Activated naive CD8-positive, alpha-beta T cell (primary cell): ENCODE data around the gene AURKA.
"Not testable (repeated sequence)": the region's sequence is repeated elsewhere in the genome, so short reads cannot be mapped to it uniquely, and the experiment has no call there.

Experiments used
- H3K27ac Mint-ChIP-seq: one replicate; pipeline ENCODE4 v1.8.0; 2021; ENCODE audit warnings: mixed read lengths
- H3K27me3 Mint-ChIP-seq: one replicate; pipeline ENCODE4 v1.8.0; 2021; ENCODE audit warnings: mixed read lengths
- H3K36me3 Mint-ChIP-seq: one replicate; pipeline ENCODE4 v1.8.0; 2021; ENCODE audit warnings: mixed read lengths
- H3K4me1 Mint-ChIP-seq: one replicate; pipeline ENCODE4 v1.8.0; 2021; ENCODE audit warnings: low read depth, mixed read lengths
- H3K4me3 Mint-ChIP-seq: one replicate; pipeline ENCODE4 v1.8.0; 2021; ENCODE audit warnings: mild to moderate bottlenecking, mixed read lengths
- H3K9me3 Mint-ChIP-seq: one replicate; pipeline ENCODE4 v1.8.0; 2021; ENCODE audit warnings: low read depth, mixed read lengths

AURKA gene

GRCh38 chr20:56343861-56344381 is 48.1 kb downstream of the AURKA start:
- Mint-ChIP-seq H3K4me1 (peaks cover 12% of the 10 kb centered on the region), H3K4me3 (no peak overlapping the region), H3K27me3 (peaks cover 56% of the 10 kb centered on the region), H3K27ac (no peak overlapping the region), H3K36me3 (no peaks in the 10 kb centered on the region), H3K9me3 (no peaks in the 10 kb centered on the region)

GRCh38 chr20:56342783-56343182 is 49.2 kb downstream of the AURKA start:
- peaks cover 9% of the 10 kb centered on the region for H3K4me1 Mint-ChIP-seq
- H3K27me3 Mint-ChIP-seq, result peaks cover 57% of the 10 kb centered on the region
- no peaks in the 10 kb centered on the region for H3K36me3 Mint-ChIP-seq
- H3K4me3 Mint-ChIP-seq, result no peak overlapping the region
- H3K27ac Mint-ChIP-seq, result no peak overlapping the region
- H3K9me3 Mint-ChIP-seq, result no peaks in the 10 kb centered on the region

- H3K27me3 Mint-ChIP-seq, result peaks cover 43% of the 10 kb centered on the region
- H3K9me3 Mint-ChIP-seq, result not testable (repeated sequence)
Observed at GRCh38 chr20:56336709-56337108, 55.3 kb downstream of the AURKA start.

GRCh38 chr20:56328861-56329260 is 63.2 kb downstream of the AURKA start:
- Mint-ChIP-seq H3K4me1 (no peaks in the 10 kb centered on the region), H3K9me3 (no peaks in the 10 kb centered on the region), H3K4me3 (no peak overlapping the region)

More at GRCh38 chr20:56336709-56337108, 55.3 kb downstream of the AURKA start:
- H3K36me3 Mint-ChIP-seq, H3K4me1 Mint-ChIP-seq, H3K27ac Mint-ChIP-seq, H3K4me3 Mint-ChIP-seq: not testable (repeated sequence)

GRCh38 chr20:56324806-56325205 is 67.2 kb downstream of the AURKA start:
- no peaks in the 10 kb centered on the region for H3K4me1 Mint-ChIP-seq
- no peak overlapping the region for H3K4me3 Mint-ChIP-seq
- no peaks in the 10 kb centered on the region for H3K9me3 Mint-ChIP-seq
- H3K27ac Mint-ChIP-seq, result no peak overlapping the region
- no peaks in the 10 kb centered on the region for H3K36me3 Mint-ChIP-seq
- H3K27me3 Mint-ChIP-seq, result peaks cover 12% of the 10 kb centered on the region

More at GRCh38 chr20:56328861-56329260, 63.2 kb downstream of the AURKA start:
- no peaks in the 10 kb centered on the region for H3K36me3 Mint-ChIP-seq
- peaks cover 14% of the 10 kb centered on the region for H3K27me3 Mint-ChIP-seq
- no peak overlapping the region for H3K27ac Mint-ChIP-seq

GRCh38 chr20:56323656-56324055 is 68.4 kb downstream of the AURKA start:
- H3K4me1 Mint-ChIP-seq, result no peaks in the 10 kb centered on the region
- no peak overlapping the region for H3K4me3 Mint-ChIP-seq
- H3K27me3 Mint-ChIP-seq, result peaks cover 7% of the 10 kb centered on the region
- H3K9me3 Mint-ChIP-seq, result no peaks in the 10 kb centered on the region
- H3K27ac Mint-ChIP-seq, result no peak overlapping the region
- no peaks in the 10 kb centered on the region for H3K36me3 Mint-ChIP-seq

GRCh38 chr20:56323206-56323605 is 68.8 kb downstream of the AURKA start:
- H3K9me3 Mint-ChIP-seq, result no peaks in the 10 kb centered on the region
- H3K36me3 Mint-ChIP-seq, result no peaks in the 10 kb centered on the region
- H3K4me1 Mint-ChIP-seq, result no peaks in the 10 kb centered on the region
- peaks cover 7% of the 10 kb centered on the region for H3K27me3 Mint-ChIP-seq
- H3K4me3 Mint-ChIP-seq, result no peak overlapping the region
- no peak overlapping the region for H3K27ac Mint-ChIP-seq

GRCh38 chr20:56322681-56323080 is 69.3 kb downstream of the AURKA start:
- Mint-ChIP-seq H3K27ac (no peak overlapping the region), H3K9me3 (no peaks in the 10 kb centered on the region), H3K4me1 (no peaks in the 10 kb centered on the region), H3K4me3 (no peak overlapping the region), H3K27me3 (peaks cover 9% of the 10 kb centered on the region), H3K36me3 (no peaks in the 10 kb centered on the region)
